GM08714 (cell line): ENCODE data around the gene TACR2.

Experiments used
- H3K4me3 ChIP-seq: fragments of 200-500 bp; sonication (Bioruptor generic); 2 replicates; pipeline ENCODE4 v1.5.1; 2014; ENCODE audit warnings: mild to moderate bottlenecking, low read length, inconsistent platforms
- ZNF274 ChIP-seq: IDR thresholded peaks from 2 replicates; pipeline ENCODE4 v1.6.1; 2012; ENCODE audit warnings: mild to moderate bottlenecking, low read depth, low read length

Gene TACR2

GRCh38 chr10:69372126-69372980, 44.4 kb downstream of the TACR2 start:
- H3K4me3 ChIP-seq, result no peak overlapping the region

GRCh38 chr10:69367469-69367868, 49.2 kb downstream of the TACR2 start:
- no peak for TF ChIP-seq ZNF274
- H3K4me3 ChIP-seq, result no peak overlapping the region

More at GRCh38 chr10:69372126-69372980, 44.4 kb downstream of the TACR2 start:
- no peak for TF ChIP-seq ZNF274

- TF ChIP-seq ZNF274, result no peak
- no peak overlapping the region for H3K4me3 ChIP-seq
Observed at GRCh38 chr10:69366738-69367137, 50.0 kb downstream of the TACR2 start.

DNA sequence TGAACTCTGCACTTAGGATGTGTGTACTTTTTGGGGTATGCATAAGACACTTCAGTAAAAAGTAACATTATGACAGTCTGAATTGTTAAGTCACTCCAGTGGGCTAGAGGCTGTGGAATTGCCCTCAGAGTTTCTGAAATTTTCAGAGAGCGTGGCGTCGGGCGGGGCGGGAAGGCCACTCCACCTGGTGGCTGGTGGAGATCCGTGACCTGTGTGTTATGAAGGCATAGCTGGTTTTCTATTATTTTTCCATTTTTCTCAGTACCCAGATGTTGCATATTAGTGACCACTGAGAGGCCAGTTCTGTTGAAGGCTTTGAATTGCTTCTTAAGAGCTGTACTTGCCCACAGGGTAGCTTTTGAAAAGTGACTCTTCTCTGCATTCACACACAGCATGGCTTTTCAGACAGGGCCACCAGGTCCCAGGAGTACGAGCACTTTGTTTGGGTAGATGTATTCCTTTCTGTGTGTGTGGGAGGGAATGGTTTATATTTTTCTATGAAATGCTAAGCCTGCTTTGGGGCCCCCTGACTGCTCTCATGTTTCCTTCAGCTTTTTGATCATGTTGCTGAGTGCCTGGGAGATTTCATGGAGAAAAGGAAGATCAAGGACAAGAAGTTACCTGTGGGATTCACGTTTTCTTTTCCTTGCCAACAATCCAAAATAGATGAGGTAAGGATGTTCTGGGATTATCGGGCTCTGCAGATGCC, 52.3 kb downstream of the TACR2 start:
- H3K4me3 ChIP-seq, result no peak overlapping the region

DNA sequence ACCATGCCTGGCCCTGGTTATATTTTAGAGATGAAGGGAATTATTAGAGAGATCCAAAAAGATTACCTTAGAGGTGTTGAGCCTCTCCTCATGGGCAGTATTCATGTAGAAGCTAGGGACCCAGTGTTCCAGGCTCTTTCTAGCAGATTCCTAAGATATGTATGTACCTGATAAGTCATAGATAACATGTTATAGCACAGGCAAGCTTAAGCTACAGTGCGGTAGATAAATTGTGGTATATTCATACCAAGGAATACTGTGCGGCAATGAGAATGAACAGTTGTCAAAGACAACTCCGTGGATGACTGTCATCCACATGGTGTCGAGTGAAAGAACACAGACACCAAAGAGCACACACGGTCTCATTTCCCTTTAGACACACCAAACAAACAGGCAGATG, 53.1 kb downstream of the TACR2 start:
- no peak for TF ChIP-seq ZNF274
- H3K4me3 ChIP-seq, result no peak overlapping the region

More for the DNA sequence above, 52.3 kb downstream of the TACR2 start:
- no peak for TF ChIP-seq ZNF274

GRCh38 chr10:69362471-69362954, 54.2 kb downstream of the TACR2 start:
- no peak for TF ChIP-seq ZNF274
- H3K4me3 ChIP-seq, result no peak overlapping the region

DNA sequence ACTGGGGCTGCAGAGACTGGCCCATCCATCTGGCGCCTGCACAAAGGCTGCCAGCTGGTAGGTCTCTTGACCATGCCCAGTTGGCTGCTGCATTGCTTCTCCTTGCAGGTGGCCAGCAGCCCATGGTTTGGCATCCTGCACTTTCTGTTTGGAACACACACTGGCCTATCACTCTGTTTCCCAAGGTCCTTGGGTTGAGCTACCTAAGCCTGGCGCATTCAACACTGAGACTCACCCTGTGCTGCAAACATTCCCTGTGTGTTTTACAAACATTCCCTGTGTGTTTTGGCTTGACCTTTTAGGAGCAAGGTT, 55.5 kb downstream of the TACR2 start:
- H3K4me3 ChIP-seq, result no peak overlapping the region
- TF ChIP-seq ZNF274, result no peak

GRCh38 chr10:69360485-69361302, 56.0 kb downstream of the TACR2 start:
- H3K4me3 ChIP-seq, result no peak overlapping the region
- no peak for TF ChIP-seq ZNF274

- no peak overlapping the region for H3K4me3 ChIP-seq
- no peak for TF ChIP-seq ZNF274
Observed at GRCh38 chr10:69359594-69359993, 57.1 kb downstream of the TACR2 start.

GRCh38 chr10:69359148-69359547, 57.6 kb downstream of the TACR2 start:
- TF ChIP-seq ZNF274, result no peak
- no peak overlapping the region for H3K4me3 ChIP-seq

GRCh38 chr10:69358148-69358795, 58.4 kb downstream of the TACR2 start:
- TF ChIP-seq ZNF274, result no peak
- H3K4me3 ChIP-seq, result no peak overlapping the region

- H3K4me3 ChIP-seq, result no peak overlapping the region
- TF ChIP-seq ZNF274, result no peak
Observed at GRCh38 chr10:69356187-69356586, 60.5 kb downstream of the TACR2 start.

GRCh38 chr10:69353977-69354635, 62.6 kb downstream of the TACR2 start:
- TF ChIP-seq ZNF274, result no peak
- no peak overlapping the region for H3K4me3 ChIP-seq
